Suprapubic skin (tissue), 4 donors: Measurements from ENCODE around the gene TUBA1A. TPM values are rescaled to one million over a fixed set of nuclear protein-coding genes. Genes with fewer than 3 reads are reported as not detected.
"Not testable (repeated sequence)": the region's sequence is repeated elsewhere in the genome, so short reads cannot be mapped to it uniquely, and the experiment has no call there.

Experiments used
- DNase-seq, 2 donors: peaks; one replicate each; pipeline ENCODE4 v3.0.0-alpha.2; 2019; ENCODE audit warnings: low spot score in 2 of 2
- H3K27ac ChIP-seq: fragments of 200-600 bp; sonication (generic); one replicate; pipeline ENCODE4 v1.5.1; 2019
- H3K27me3 ChIP-seq: fragments of 200-600 bp; sonication (generic); one replicate; pipeline ENCODE4 v1.5.1; 2019
- H3K36me3 ChIP-seq: fragments of 200-600 bp; sonication (generic); one replicate; pipeline ENCODE4 v1.5.1; 2019
- H3K4me1 ChIP-seq: fragments of 200-600 bp; sonication (generic); one replicate; pipeline ENCODE4 v1.5.1; 2019
- H3K4me3 ChIP-seq: fragments of 200-600 bp; sonication (generic); one replicate; pipeline ENCODE4 v1.5.1; 2019; ENCODE audit warnings: mild to moderate bottlenecking
- H3K9me3 ChIP-seq: fragments of 200-600 bp; sonication (generic); one replicate; pipeline ENCODE4 v1.5.1; 2019
- EP300 ChIP-seq: sonication (generic); formaldehyde crosslinking; IDR thresholded peaks from one replicate; pipeline ENCODE4 v1.6.1; 2017; ENCODE audit warnings: antibody characterized with exemption
- POLR2A ChIP-seq, 2 donors: fragments of 450-650 bp; IDR thresholded peaks; one replicate each; pipeline ENCODE4 v1.6.1; 2017; ENCODE audit warnings: antibody characterized with exemption in 2 of 2, mild to moderate bottlenecking in 2 of 2, moderate library complexity in 2 of 2
- POLR2AphosphoS5 ChIP-seq, 3 donors: sonication (generic); formaldehyde crosslinking; IDR thresholded peaks; one replicate each; pipeline ENCODE4 v1.6.1; 2017; ENCODE audit warnings: antibody characterized with exemption in 3 of 3
- WGBS: methylation state at CpG from one replicate; pipeline ENCODE4 v1.1.5; 2018; 5-methylcytosine and 5-hydroxymethylcytosine counted together
- total RNA-seq, 4 donors: library from RNA; depleted of rRNA; stranded (reverse); fragments of >200 nt; gene quantifications; one replicate each; pipeline ENCODE4 v1.1.0, GENCODE V29; 2016
- TF ChIP-seq, protein P1 (sequence below), 2 donors: fragments of 200-600 bp in 1 of 2; fragments of 450-650 bp in 1 of 2; sonication (generic) in 1 of 2; IDR thresholded peaks; one replicate each; pipeline ENCODE4 v1.5.1; 2016 to 2019; ENCODE audit warnings: antibody characterized with exemption in 2 of 2, mild to moderate bottlenecking in 1 of 2, moderate library complexity in 1 of 2

The TUBA1A gene
- total RNA-seq, 4 donors from 2014 or later = 70.0 to 251 (median 181) TPM

DNA sequence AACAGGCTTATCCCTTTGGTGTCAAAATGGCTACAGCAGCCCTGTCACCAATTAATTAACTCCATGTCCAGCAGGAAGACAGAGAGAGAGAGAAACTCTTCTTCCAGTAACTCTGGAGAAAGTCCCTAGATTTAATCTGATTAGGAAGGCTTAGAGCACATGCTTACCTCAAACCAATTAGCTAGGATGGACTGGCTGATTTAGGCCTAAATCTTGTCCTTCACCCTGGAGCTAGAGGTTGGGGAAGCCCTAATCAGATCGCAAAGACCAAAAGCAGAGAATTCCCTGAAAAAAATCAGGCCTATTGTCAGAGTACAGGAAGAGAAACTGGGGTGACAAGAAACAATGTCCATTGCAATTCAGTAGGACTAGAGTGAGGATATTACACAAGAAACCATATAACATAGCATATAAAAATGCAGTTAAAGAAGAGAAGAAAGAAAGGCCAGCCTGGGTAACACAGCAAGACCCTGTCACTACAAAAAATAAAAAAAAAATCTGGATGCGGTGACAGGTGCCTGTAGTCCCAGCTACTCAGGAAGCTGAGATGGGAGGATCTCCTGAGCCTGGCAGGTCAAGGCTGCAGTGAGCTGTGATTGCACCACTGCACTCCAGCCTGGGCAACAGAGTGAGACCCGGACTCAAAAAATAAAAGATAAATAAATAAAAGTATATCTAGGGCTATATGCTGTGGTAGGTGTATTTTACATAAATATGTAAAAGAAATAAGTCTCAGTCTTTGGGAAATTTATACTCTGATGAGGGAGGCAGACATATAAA is 34.9 kb upstream of the TUBA1A start:
- Histone ChIP-seq H3K27me3 (no peaks in the 10 kb centered on the region), H3K4me1 (peaks cover 5% of the 10 kb centered on the region), H3K27ac (peak overlapping the region; percentile 69), H3K9me3 (no peaks in the 10 kb centered on the region), H3K36me3 (no peaks in the 10 kb centered on the region), H3K4me3 (no peak overlapping the region)
- 91% methylated on average over 3 of the region's 3 CpGs for WGBS
- DNase-seq = peak in 1 of 2 donors; percentile 3
- TF ChIP-seq POLR2A (IDR thresholded peaks at IDR 0.05) (no peak), POLR2AphosphoS5 (IDR thresholded peaks at IDR 0.05) (no peak), EP300 (no peak)
- TF ChIP-seq, protein P1, sequence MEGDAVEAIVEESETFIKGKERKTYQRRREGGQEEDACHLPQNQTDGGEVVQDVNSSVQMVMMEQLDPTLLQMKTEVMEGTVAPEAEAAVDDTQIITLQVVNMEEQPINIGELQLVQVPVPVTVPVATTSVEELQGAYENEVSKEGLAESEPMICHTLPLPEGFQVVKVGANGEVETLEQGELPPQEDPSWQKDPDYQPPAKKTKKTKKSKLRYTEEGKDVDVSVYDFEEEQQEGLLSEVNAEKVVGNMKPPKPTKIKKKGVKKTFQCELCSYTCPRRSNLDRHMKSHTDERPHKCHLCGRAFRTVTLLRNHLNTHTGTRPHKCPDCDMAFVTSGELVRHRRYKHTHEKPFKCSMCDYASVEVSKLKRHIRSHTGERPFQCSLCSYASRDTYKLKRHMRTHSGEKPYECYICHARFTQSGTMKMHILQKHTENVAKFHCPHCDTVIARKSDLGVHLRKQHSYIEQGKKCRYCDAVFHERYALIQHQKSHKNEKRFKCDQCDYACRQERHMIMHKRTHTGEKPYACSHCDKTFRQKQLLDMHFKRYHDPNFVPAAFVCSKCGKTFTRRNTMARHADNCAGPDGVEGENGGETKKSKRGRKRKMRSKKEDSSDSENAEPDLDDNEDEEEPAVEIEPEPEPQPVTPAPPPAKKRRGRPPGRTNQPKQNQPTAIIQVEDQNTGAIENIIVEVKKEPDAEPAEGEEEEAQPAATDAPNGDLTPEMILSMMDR (IDR thresholded peaks at IDR 0.05) = no peak

DNA sequence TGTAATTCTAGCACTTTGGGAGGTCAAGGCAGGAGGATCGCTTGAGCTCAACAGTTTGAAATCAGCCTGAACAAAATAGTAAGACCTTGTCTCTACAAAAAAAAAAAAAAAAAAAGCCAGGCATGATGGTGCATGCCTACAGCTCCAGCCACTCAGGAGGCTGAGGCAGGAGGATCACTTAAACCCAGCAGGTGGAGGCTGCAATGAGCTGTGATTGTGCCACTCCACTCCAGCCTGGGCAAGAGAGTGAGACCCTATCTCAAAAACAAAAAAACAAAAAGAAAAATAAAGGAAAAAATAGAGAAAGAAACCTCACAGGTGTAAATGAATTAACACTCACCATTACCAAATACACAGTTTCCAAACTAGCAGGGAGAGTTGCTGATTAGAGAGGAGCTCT is 34.2 kb upstream of the TUBA1A start:
- peak overlapping the region; percentile 69 for H3K27ac ChIP-seq
- no peak for TF ChIP-seq POLR2A (IDR thresholded peaks at IDR 0.05)
- TF ChIP-seq EP300 = no peak
- no peak for TF ChIP-seq POLR2AphosphoS5 (IDR thresholded peaks at IDR 0.05)
- TF ChIP-seq, protein P1 (IDR thresholded peaks at IDR 0.05) = no peak
- no peak overlapping the region for H3K4me3 ChIP-seq
- H3K9me3 ChIP-seq = no peaks in the 10 kb centered on the region
- DNase-seq = peak in 1 of 2 donors; percentile 31
- peaks cover 5% of the 10 kb centered on the region for H3K4me1 ChIP-seq
- no peaks in the 10 kb centered on the region for H3K27me3 ChIP-seq
- H3K36me3 ChIP-seq = no peaks in the 10 kb centered on the region
- WGBS = 91% methylated on average over 1 of the region's 1 CpG

DNA sequence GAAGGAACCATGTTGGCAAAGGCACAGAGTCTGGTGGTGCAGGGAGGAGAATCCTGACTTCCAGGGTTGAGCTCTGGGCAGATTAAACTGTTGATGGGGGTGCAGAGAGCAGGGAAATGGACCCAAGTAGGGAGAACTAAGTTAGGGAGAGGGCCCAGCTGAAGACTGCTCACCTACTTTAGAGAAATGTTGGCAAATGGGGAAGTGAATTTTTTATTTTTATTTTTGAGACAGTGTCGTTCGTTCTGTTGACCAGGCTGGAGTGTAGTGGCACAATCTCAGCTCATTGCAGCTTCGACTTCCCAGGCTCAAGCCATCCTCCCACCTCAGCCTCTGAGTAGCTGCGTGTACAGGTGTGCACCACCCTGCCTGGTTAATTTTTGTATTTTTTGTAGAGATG is 32.1 kb upstream of the TUBA1A start:
- Histone ChIP-seq H3K9me3 (no peaks in the 10 kb centered on the region), H3K4me1 (peaks cover 5% of the 10 kb centered on the region), H3K36me3 (no peaks in the 10 kb centered on the region), H3K4me3 (no peak overlapping the region), H3K27me3 (no peaks in the 10 kb centered on the region), H3K27ac (no peak overlapping the region)
- TF ChIP-seq EP300 (no peak), POLR2A (IDR thresholded peaks at IDR 0.05) (no peak), POLR2AphosphoS5 (IDR thresholded peaks at IDR 0.05) (no peak)
- TF ChIP-seq, protein P1 (IDR thresholded peaks at IDR 0.05) = no peak
- DNase-seq = peak in 1 of 2 donors; percentile 15
- WGBS = 89% methylated on average over 4 of the region's 4 CpGs

DNA sequence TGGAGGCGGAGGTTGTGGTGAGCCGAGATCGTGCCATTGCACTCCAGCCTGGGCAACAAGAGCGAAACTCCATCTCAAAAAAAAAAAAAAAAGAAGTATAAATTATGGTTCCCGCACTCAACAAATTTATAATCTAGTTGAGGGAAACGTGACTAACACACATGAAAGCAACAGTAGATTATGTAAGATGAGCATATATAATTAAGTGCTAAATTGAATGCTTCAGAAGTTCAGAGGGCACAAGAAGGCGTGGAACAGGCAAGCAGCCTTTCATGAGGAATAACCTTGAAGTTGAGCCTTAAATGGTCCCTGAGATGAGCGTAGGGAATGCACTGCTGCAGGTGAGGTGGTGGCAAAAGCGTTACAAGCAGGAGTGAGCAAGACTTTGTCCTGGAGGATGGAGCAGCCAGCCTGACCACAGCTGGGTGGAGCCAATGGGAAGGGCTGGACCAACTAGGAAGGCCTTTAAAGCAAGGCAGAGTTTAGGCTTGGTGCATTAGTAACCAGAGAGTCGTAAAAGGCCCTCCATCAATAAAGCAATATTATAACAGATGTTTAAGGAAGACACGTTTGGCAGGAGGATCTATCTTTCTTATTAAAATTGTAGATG is 30.6 kb upstream of the TUBA1A start:
- no peak overlapping the region for H3K4me3 ChIP-seq
- TF ChIP-seq POLR2AphosphoS5 (IDR thresholded peaks at IDR 0.05) (no peak), POLR2A (IDR thresholded peaks at IDR 0.05) (no peak), EP300 (no peak)
- TF ChIP-seq, protein P1 (IDR thresholded peaks at IDR 0.05) = no peak
- peak in 1 of 2 donors; percentile 27 for DNase-seq
- H3K36me3 ChIP-seq = no peaks in the 10 kb centered on the region
- WGBS = 84% methylated on average over 11 of the region's 11 CpGs
- H3K4me1 ChIP-seq = peaks cover 10% of the 10 kb centered on the region
- H3K27ac ChIP-seq = no peak overlapping the region
- H3K9me3 ChIP-seq = no peaks in the 10 kb centered on the region
- no peaks in the 10 kb centered on the region for H3K27me3 ChIP-seq

DNA sequence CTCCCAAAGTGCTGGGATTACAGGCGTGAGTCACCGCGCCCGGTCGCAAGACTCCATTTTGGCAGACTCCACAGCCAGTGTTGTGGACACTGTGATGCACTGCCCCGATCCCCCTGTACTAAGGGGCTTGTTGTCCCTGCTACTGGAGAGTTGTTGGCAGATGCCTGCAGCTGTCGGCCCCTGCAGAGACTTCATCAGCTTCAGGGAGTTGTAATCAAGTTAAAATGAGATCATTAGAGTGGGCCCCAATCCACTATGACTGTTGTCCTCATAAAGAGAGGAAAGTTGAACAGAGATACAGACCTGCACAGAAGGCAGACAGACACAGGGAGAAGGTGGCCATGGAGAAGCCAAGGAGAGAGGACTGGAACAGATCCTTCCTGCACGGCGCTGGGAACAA is 23.7 kb upstream of the TUBA1A start:
- H3K9me3 ChIP-seq = no peaks in the 10 kb centered on the region
- 97% methylated on average over 9 of the region's 9 CpGs for WGBS
- peak in 1 of 2 donors; percentile 26 for DNase-seq

DNA sequence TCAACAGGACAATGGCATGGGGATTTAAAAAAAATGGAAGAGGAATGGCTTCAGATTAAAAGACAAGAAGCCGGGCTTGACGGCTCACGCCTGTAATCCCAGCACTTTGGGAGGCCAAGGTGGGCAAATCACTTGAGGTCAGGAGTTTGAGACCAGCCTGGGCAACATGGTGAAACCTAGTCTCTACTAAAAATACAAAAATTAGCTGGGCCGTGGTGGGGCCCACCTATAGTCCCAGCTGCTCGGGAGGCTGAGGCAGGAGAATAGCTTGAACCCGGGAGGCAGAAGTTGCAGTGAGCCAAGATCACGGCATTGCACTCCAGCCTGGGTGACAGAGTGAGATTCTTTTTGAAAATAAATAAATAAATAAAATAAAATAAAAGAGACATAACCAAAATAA is 21.8 kb upstream of the TUBA1A start:
- 96% methylated on average over 7 of the region's 7 CpGs for WGBS
- not testable (repeated sequence) for H3K9me3 ChIP-seq, H3K27me3 ChIP-seq, H3K36me3 ChIP-seq, H3K4me3 ChIP-seq, H3K27ac ChIP-seq
- H3K4me1 ChIP-seq = peaks cover 10% of the 10 kb centered on the region
- peak in 1 of 2 donors; percentile 18 for DNase-seq

More for the DNA sequence above, 23.7 kb upstream of the TUBA1A start:
- Histone ChIP-seq H3K27ac (no peak overlapping the region), H3K27me3 (no peaks in the 10 kb centered on the region), H3K4me1 (peaks cover 10% of the 10 kb centered on the region), H3K4me3 (no peak overlapping the region), H3K36me3 (no peaks in the 10 kb centered on the region)
- TF ChIP-seq, protein P1 (IDR thresholded peaks at IDR 0.05) = no peak
- no peak for TF ChIP-seq EP300
- TF ChIP-seq POLR2A (IDR thresholded peaks at IDR 0.05) = no peak
- TF ChIP-seq POLR2AphosphoS5 (IDR thresholded peaks at IDR 0.05) = no peak
